Urothelium cell line (cell line): ENCODE data around the gene ELP1.

Source experiments
- DNase-seq: peaks from one replicate; pipeline ENCODE4 v3.0.0; 2011; ENCODE audit warnings: low spot score, mixed read lengths
- FAIRE-seq: peaks from 2 replicates; lab custom pipeline; 2011; peaks lifted over from hg19 to GRCh38; lab: Jason Lieb, UNC

Gene ELP1

DNA sequence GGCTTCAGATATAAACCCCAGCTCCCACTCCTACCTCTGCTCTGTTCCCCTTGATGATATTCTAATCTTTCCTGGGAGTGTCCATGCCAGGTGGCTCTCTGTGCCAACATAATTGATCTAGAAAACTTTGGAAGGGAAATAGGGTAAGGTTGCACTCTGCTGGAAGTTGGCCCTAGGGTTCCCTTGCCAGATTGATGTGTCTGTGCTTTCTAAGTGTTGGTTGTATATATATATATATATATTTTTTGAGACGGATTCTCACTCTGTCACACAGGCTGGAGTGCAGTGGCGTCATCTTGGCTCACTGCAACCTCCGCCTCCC, 101.8 kb downstream of the ELP1 start:
- DNase-seq, result no peak
- no peak for FAIRE-seq

- FAIRE-seq (no peak), DNase-seq (no peak)
These were observed 102.3 kb downstream of the ELP1 start for GRCh38 chr9:108831496-108832178.

DNA sequence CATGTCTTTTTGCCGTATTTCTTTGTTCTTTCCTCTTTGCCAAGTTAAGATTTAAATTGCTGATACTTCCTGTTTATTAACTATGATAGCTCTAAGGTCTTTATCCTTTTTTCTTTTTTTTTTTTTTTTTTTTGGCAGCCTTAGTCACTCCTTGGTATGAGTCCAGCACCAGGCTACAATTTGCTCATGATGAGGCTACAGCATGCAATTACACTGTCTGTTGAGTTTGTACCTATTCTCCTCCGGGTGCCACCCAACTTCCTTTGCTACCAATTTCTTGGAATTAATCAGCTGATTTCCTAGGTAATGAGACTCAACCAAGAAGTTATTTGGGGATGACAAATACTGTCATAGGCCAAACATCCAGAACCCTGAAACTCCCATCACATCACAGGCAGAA, 103.7 kb downstream of the ELP1 start:
- FAIRE-seq, result no peak
- DNase-seq, result no peak

- DNase-seq (no peak), FAIRE-seq (no peak)
These were observed 110.1 kb downstream of the ELP1 start for GRCh38 chr9:108823829-108824228.
